Activated effector memory CD4-positive, alpha-beta T cell treated with Interleukin-2 at 50 U/mL for 16 hours (primary cell): ENCODE results near the gene BCAS3.

Experiments used
- DNase-seq: peaks from one replicate; pipeline ENCODE4 v3.0.0-alpha.2; 2020

Gene BCAS3

DNA sequence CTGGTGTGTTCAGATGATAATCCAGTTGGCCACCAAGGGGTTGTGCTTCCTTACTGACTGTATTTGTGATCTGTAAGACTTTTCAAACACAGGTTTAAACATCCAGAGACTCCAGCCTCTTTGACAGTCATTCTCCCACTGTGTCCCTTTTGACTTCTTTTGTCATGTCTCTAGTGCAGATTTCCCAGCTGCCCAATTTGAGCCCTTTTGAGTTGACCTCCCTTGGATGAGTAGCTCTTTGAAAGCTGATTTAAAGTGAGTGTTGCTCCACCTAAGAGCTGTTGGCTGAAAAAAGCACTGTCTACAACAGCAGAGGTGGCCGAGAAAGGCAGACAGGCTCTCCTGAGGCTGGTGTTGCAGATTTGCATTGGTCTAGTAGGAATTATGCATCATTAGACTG is 533.6 kb downstream of the BCAS3 start:
- DNase-seq: no peak

DNA sequence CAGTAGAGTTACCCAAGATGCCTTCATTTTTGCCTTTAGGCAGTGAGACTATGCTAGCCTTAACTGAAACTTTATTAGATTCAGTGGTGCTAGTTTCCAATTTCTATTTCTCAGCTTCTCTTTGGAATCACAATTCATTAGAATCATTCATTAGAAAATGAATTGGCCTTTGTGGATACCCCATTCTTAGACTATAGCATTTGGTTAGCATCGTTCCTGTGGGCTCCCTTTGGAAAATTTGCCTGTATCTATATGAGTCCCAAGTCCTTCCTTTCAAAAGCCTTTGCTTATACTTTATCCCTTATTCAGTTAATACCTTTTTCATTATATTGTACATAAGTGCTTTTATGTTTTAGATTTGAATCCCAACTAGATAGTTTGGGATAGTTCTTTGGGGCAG is 535.0 kb downstream of the BCAS3 start:
- DNase-seq: no peak

DNA sequence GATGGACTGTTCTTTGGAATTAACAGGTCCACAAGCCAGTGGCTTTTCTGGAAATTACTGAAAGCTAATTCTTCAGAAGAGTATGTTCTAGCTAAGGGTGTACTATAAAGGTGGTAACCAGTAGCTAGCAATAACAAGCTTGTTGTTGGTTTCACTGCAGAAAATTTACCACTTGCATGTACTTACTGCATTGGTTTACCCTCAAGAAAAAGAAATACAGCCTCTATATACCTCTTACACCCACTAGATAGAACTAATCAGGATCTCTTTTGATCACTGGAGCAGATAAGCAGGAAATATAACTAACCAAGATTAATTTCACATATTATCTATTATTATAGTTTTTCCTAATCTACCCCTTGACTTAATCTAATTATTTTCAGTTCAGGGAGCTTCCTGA is 537.1 kb downstream of the BCAS3 start:
- no peak for DNase-seq

DNA sequence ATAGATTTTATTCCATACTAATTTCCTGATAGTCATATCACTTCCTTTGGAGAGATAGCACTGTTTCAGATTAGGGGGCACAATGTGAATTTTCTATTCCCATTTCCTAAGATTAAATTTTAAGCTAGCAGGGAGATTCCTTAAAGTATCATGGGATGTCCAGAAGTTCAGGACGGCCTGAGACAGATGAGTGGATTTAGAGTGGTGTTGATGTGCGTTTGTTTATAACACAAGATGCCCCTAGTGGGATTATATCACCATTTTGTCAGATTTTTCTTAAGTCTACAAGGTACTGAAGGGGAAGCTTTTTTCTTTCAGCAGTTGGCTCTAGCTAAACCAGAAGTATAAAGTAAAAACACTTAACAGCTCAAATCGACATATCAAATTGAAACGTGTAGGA is 538.4 kb downstream of the BCAS3 start:
- DNase-seq: no peak

DNA sequence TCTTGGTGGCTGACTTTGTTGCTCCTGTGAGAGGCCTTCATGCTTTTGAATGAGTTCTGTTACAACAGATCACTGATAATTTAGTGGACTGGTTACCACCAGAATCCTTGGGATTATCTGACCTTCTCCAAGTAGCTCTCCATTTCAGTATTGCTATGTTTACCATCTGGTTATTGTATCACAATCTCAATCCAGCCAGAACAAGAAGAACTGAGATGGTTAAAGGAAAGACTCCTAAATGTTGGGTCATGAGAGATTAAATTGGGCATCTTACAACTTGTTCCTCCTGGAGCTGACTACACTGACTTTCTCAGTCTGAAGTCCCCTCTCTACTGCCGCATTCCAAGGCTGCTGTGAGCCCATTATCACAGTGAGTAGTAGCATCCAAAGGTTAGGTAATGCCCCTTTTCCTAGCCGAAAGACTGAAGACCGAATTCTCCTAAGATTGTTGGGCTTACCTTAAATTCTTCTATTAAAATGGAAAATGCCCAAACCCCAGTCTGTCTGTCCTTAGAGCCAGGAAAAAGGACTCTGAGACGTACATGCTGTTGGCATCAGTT is 540.3 kb downstream of the BCAS3 start:
- no peak for DNase-seq

DNA sequence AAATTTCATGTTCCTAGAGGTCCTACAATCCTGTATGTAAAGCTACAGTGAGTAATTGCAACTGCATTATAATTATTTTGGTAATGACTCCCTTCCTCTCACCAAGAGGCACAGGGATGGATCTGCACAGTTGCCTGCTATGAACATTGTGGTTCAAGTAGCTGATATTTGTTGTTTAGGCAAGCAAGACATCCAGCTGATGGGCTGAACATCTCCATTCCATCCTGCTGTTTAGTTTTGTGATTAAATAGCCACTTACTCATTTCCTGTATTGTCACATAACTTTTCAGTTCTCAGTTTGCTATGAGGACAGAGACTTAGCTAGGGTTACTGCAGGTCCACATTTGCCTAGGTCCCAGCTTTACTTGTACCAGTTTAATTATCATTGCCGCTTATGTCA is 540.8 kb downstream of the BCAS3 start:
- DNase-seq: no peak

DNA sequence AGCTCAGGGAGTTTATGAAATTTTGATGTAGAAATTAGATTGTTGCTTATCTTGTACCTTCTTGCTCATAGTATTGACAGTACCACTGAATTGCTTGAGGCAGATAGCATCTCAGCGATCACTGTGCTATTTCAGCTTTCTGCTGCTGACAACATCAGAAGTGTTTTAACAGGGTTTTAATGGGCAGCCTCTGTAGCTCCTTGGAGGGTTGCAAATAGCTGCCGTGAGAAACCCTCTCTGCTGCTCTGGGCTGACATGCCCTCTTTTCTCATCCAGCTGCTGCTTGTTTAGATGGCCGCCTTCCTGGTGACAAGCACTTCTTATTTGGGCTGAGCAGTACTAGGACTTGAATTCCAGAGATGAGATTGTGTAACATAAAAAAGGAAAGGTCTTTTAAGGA is 541.8 kb downstream of the BCAS3 start:
- no peak for DNase-seq

DNA sequence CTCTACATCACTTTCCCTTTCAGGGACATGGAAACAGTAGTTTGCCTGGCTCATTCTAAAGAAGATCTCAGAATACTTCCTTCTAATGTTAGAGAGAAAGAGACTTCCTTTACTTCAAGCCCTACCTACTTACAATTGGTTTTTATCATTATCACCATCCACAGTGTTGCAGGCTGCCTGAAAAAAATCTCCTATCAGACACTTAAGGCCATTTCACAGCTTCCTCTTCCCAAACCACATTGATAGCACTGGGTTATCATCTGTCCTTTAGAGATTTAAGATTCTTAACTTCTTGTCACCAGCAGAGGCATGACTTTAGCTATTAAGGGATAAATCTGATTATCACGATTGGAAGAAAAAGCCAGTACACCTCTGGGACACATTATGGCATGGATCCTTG is 543.5 kb downstream of the BCAS3 start:
- DNase-seq: no peak

DNA sequence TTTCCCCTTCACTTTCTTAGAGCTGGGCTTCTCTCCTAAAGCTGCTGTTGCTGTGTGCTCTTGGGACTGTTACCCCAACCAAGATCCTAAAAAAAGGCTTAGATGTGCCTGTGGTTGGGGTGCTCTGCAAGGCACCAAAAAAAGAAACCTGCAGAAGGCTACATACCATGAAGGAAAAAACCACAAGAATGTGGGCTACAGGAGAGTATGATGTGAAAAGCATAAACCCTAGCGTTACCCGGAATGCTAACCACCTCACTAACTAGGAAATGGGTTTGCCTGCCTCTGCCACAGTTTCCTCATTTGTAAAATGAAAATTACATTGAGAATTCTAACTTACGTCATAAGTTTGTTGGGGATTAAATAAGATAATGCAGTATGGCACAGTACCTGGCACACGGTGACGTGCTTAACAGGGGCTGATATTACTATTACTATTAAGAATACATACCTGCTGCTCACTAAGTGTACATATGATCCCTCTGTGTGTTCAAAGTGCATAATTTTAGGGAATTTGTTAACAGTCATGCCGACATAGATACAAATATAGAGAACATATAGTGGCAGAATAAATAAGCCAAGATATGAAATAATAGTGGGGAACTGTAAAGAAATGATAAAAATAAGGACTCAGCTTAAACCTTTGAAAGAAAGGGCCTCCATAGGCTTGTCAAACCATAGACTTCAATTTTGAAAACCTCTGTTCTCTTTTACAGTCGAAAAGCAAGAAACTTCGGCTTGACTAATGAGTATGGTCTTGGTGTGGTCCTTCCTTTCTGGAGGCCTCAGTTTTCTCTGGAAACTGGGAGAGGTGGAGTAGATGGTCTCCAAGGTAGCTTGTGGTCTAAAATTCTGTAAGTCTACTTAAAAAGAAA is 544.2 kb downstream of the BCAS3 start:
- no peak for DNase-seq

DNA sequence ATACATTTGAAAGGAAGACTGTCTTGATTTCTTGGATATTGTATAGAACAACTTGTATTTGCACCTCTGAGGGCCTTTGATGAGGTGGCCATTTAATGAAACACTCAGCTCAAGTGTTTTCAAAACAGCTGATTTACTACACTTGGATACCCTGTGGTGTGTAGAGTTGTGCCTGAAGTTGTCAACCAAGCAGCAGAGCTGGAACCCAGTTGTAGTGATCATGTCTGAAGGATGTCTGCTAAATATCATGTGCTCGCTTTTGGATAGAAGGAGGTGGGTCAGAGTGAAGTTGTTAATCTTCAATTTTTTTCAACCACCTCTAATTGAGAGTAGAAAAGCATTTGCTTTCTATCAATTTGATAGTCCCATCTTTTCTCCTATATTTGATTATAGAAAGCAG is 546.1 kb downstream of the BCAS3 start:
- no peak for DNase-seq

DNA sequence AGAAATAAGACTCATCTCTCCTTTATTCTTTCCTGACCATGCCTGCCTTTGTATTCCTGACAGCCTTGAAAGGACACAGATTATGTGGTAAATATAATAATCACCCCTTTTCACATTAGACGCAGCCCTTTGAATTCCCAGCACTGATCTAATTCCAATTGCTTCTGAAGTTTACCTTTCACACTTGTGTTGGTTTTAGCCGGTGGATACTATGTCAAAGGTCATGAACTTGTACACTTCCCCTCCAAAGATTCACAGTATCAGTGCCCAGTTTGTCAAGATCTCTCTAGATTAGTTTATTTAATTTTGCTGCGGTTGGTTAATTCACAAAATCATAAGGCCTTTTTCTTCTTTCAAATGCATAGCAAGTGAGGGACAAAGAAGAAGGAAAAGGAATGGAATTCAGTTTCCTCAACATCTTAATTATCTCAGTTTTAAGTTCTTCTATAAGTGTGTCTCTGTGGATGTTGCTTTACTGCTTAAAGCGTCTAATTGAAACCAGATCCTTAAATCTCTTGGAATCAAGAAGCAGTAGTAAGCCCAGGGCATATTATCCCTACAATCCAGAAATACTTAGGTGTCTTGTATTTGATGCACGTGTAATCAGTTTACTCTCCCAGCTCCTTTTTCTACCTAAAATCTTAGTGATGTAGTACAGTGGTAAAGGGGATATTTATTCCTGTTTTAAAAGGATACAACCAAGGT is 547.7 kb downstream of the BCAS3 start:
- DNase-seq: no peak

DNA sequence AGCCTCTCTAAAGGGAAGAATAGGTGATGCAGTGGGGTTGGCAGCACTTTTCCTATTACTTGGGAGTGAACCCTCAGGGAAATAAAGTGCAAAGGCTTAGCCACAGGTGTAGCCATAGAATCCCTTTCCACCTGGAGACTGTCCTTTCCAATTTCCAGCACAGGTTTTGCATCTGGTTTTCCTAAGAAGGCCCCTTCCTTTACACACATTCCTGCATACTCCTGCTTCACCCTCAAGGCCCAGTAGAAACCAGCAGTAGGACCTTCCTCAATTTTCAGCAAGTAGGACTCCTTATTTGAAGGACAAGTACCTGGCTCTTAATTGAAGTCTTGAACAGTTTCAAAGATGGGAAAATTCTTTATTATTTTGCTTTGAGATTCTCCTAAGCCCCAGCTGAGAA is 550.2 kb downstream of the BCAS3 start:
- no peak for DNase-seq

DNA sequence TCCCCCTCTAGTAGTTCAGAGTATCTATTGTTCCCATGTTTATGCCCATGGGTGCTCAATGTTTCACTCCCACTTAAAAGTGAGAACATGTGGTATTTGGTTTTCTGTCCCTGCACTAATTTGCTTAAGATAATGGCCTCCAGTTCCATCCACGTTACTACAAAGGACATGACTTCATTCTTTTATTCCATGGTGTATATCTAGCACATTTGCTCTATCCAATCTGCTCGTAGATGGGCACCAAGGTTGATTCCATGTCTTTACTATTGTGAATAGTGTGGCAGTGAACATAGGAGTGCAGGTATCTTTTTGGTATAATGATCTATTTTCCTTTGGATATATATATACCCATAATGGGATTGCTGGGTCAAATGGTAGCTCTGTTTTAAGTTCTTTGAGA is 552.8 kb downstream of the BCAS3 start:
- DNase-seq: no peak

DNA sequence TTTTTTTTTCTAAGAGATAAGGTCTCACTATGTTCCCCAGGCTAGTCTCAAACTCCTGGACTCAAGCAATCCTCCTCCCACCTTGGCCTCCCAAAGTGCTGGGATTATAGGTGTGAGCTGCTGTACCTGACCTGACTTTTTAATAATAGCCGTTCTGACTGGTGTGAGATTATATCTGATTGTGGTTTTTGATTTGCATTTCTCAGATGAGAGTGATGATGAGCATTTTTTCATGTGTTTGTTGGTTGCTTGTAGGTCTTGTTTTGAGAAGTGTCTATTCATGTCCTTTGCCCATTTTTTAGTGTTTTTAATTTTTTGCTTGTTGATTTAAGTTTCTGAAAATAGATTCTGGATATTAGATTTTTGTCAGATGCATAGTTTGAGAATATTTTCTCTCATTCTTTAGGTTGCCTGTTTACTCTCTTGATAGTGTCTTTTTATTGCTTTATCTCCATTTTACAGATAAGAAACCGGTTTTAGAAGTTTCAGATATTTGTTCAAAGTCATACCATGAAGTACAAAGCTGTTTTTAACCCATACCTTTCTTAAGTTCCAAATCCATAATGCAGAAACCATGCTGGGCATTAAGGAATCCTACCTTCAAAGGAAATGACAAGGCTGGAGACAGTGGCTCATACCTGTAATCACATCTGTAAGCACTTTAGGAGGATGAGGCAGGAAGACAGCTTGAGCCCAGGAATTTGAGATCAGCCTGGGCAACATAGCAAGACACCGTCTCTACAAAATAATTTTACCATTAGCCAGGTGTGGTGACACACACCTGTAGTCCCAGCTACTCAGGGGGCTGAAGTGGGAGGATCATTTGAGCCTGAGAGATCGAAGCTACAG is 553.5 kb downstream of the BCAS3 start:
- no peak for DNase-seq

DNA sequence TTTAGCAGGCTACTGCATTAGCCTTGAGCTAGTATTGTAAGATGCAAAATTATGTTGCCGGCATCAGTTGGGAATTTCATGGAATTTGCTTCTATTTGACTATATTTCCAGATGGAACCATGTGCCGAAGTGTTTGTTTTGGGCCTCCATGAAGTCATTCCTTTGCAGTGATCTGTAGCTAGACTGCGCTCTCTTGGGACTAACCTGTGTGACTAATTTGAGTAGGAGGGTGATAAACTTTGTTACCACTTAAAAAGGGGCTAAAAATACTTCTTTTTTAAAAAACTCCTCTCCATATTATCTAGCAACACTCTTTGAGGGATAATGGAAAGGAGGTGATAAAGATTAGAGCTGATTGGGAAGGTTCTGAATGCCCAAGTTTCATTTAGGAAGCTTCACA is 555.2 kb downstream of the BCAS3 start:
- DNase-seq: no peak

DNA sequence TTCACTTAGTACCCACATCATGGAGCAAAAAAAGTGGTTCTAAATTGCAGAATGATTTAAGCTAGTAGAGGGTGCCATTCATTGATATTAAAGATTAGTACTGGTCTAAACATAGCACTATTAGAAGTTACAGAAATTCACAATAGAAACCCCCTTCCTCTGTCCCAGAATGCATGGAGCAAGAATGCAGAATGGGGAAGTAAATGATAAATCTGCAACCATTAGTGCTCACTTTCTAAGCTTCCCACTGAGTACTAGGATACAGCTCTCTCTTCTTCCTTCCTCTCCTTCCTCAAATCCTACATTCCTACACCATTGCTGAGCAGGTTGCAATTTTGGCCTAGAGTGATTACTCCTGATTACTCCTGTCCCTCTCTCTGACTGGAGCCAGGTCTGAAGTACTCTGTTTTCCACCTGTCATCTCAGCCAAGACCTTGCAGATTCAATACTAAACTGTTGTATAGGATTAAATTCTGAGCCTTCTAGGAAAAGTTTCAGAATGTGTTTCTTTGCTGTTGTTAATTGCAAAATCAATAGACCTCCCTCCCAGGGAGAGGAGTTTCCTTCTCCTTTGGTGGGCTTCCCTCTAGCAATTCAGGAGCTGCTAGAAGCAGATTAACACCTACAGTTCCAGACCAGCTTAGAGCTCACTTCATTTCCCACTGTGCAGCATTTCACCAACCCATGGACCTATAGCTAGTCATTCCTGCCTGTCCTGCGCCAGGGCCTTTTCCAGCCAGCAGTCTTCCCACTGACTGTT is 556.5 kb downstream of the BCAS3 start:
- no peak for DNase-seq

DNA sequence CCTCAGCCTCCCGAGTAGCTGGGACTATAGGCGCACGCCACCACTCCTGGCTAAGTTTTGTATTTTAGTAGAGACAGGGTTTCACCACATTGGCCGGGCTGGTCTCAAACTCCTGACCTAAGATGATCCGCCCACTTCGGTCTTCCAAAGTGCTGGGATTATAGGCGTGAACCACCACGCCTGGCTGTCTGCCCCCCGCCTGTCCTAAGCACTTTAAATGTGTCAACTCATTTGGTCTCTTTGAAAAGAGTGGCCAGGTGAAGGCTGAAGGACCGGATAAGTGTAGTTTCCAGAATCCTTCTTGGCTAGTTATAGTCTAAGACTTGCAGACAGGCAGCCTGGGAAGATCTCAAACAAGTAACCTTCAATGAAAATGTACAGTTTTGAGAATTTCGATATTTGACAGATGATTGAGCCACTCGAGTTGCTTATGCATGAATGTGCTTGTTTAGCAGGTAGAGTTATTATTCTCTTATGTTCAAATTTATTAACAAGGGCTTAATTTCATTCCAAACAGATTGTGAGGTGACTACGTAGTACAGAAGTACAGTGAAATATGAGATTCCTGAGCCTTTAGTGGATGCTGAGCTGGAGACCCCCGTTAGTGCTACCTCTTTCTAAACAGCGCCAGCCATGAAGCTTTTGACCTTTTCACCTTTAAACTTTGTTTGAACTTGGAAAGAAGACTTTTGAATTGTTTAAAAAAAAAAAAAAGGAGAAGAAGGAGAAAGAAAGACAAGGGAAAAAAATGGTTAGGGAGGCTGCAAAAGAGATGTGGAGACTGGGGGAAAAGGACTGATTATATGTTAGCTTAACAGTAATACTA is 557.6 kb downstream of the BCAS3 start:
- no peak for DNase-seq

DNA sequence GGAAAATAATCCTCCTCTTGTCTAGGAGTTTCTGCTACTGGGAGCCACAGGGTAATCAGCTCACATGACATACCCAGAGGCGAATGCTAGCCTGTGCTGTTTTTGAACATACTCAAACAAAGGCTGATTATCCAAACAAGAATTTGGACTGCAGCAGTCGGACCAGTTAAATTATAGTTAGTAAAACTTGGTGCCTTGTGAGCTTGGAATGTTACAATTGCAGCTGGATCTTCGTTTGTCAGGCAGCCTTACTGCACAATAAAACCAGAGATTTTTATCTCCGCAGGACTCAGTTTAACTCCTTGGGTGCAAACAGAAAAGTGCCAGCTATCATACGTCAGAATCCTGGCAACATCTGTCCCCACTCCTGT is 558.2 kb downstream of the BCAS3 start:
- DNase-seq: no peak

DNA sequence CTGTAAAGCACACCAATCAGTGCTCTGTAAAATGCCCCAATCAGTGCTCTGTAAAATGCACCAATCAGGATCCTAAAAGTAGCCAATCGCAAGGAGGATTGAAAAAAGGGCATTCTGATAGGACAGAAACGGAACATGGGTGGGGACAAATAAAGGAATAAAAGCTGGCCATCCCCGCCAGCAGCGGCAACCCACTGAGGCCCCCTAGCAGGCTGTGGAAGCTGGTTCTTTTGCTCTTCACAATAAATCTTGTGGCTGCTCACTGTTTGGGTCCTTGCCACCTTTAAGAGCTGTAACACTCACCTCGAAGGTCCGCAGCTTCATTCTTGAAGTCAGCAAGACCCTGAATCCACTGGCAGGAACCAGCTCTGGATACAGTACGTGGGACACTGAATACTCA is 559.6 kb downstream of the BCAS3 start:
- no peak for DNase-seq

DNA sequence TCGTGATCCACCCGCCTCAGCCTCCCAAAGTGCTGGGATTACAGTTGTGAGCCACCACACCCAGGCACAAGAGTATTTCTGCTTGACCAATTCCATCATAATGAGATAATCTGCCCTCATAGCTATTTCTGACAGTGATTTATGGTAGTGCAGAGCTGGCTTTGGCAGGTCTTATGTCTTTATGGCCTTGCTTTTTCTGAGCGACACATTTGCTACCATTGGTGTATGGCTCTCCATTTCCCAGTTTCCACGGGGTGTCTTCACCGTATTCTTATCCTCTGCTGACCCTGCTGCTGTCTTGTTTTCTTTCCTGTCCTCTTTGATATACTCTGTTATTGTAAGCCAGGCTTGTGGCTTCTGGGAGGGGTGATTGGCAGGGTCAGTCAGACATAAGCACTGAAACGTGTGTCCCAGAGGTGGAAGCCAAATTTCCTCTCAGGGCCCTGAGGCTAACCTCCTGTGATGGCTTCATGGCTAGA is 560.8 kb downstream of the BCAS3 start:
- DNase-seq: no peak

DNA sequence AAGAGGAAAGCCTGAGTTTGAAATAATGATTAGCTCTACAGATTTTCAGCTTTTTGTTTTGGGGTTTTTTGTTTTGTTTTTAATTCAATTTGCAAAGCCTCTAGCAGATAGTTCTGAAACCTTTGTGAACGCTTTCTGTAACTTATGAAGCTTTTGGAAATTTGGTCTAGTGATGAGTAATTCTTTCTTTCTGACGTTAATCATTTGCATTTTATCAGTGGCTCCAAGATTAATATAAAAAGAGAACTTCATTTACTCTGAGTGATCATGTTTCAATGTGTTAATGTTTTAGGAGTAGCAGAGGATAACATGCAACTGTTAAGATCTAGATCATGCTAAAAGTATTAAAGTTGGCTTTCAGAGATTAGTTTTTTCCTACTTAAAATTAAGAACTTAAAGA is 561.7 kb downstream of the BCAS3 start:
- no peak for DNase-seq

DNA sequence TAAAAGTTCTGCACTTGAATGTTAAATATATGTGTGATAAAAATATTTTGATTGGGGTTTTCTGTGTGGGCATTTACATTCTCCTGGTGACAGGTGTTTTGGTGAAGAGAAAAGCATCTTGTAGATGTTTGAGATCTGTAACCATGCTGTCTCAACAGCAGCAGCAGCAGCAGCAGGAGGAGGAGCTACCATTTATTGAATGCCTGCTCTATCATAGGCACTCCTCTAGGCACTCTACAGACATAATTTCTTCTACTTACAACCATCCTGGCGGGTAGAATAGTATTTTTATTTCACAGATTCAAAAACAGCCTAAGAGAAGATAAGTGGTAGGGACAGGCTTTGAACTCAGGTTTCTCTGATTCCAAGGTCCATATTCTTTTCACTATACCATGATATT is 562.3 kb downstream of the BCAS3 start:
- no peak for DNase-seq
